Osteoblast (primary cell): ENCODE data around the gene TGFBR3L. TPM values are rescaled to one million over a fixed set of nuclear protein-coding genes. Genes with fewer than 3 reads are reported as not detected.

Experiments used
- DNase-seq: peaks from one replicate; pipeline ENCODE4 v3.0.0; 2011; ENCODE audit warnings: low spot score, mixed read lengths; ENCODE audit not compliant: insufficient read length; ENCODE audit errors: missing footprints
- H2AFZ ChIP-seq: 2 replicates; pipeline ENCODE4 v1.6.0; 2011; ENCODE audit warnings: mild to moderate bottlenecking, low read length
- H3K27ac ChIP-seq: 2 replicates; pipeline ENCODE4 v1.5.1; 2011; ENCODE audit warnings: mild to moderate bottlenecking, low read depth, low read length, moderate library complexity
- H3K27me3 ChIP-seq: 2 replicates; pipeline ENCODE4 v1.6.0; 2012; ENCODE audit warnings: mild to moderate bottlenecking, control low read depth, inconsistent platforms, low read length, moderate library complexity; ENCODE audit not compliant: insufficient read depth
- H3K36me3 ChIP-seq: 2 replicates; pipeline ENCODE4 v1.5.1; 2011; ENCODE audit warnings: mild to moderate bottlenecking, low read length, control low read depth, moderate library complexity; ENCODE audit not compliant: insufficient read depth
- H3K4me1 ChIP-seq: 2 replicates; pipeline ENCODE4 v1.5.1; 2011; ENCODE audit warnings: mild to moderate bottlenecking, low read length, control low read depth, moderate library complexity; ENCODE audit not compliant: insufficient read depth
- H3K4me2 ChIP-seq: 2 replicates; pipeline ENCODE4 v1.6.0; 2011; ENCODE audit warnings: mild to moderate bottlenecking, low read length; ENCODE audit not compliant: insufficient read depth
- H3K4me3 ChIP-seq: fragments of 200-600 bp; sonication (generic); 3 replicates; pipeline ENCODE4 v1.5.1; 2012; ENCODE audit warnings: mild to moderate bottlenecking, low read length, inconsistent platforms; ENCODE audit not compliant: insufficient read depth
- H3K79me2 ChIP-seq: 2 replicates; pipeline ENCODE4 v1.6.0; 2012; ENCODE audit warnings: mild to moderate bottlenecking, low read length, control low read depth, inconsistent platforms; ENCODE audit not compliant: insufficient read depth
- H3K9me3 ChIP-seq: 2 replicates; pipeline ENCODE4 v1.5.1; 2011; ENCODE audit warnings: low read depth, low read length, control low read depth
- H4K20me1 ChIP-seq: 2 replicates; pipeline ENCODE4 v1.6.0; 2012; ENCODE audit warnings: mild to moderate bottlenecking, low read length, control low read depth; ENCODE audit not compliant: insufficient read depth
- total RNA-seq: library from RNA; depleted of rRNA; stranded (reverse); fragments of >200 nt; gene quantifications from 2 replicates; pipeline ENCODE4 v1.2.3, GENCODE V29; 2012
- TF ChIP-seq, protein P1 (sequence below): IDR thresholded peaks from 2 replicates; pipeline ENCODE4 v1.5.1; 2011; ENCODE audit warnings: mild to moderate bottlenecking, low read depth, low read length, moderate library complexity; ENCODE audit errors: extremely low read depth

TGFBR3L gene
- total RNA-seq, 1 donor, result under 0.01 TPM

- TF ChIP-seq, protein P1, sequence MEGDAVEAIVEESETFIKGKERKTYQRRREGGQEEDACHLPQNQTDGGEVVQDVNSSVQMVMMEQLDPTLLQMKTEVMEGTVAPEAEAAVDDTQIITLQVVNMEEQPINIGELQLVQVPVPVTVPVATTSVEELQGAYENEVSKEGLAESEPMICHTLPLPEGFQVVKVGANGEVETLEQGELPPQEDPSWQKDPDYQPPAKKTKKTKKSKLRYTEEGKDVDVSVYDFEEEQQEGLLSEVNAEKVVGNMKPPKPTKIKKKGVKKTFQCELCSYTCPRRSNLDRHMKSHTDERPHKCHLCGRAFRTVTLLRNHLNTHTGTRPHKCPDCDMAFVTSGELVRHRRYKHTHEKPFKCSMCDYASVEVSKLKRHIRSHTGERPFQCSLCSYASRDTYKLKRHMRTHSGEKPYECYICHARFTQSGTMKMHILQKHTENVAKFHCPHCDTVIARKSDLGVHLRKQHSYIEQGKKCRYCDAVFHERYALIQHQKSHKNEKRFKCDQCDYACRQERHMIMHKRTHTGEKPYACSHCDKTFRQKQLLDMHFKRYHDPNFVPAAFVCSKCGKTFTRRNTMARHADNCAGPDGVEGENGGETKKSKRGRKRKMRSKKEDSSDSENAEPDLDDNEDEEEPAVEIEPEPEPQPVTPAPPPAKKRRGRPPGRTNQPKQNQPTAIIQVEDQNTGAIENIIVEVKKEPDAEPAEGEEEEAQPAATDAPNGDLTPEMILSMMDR, result no peak
- Histone ChIP-seq H3K4me2 (no peak overlapping the region), H3K9me3 (no peaks in the 10 kb centered on the region), H3K27me3 (peaks cover 19% of the 10 kb centered on the region), H3K79me2 (peaks cover 7% of the 10 kb centered on the region), H3K4me3 (no peak overlapping the region), H2AFZ (no peak overlapping the region), H4K20me1 (peaks cover 7% of the 10 kb centered on the region), H3K4me1 (peaks cover 5% of the 10 kb centered on the region), H3K36me3 (peaks cover 14% of the 10 kb centered on the region), H3K27ac (no peak overlapping the region)
- peak; percentile 82 for DNase-seq
These were observed 1.7 kb upstream of the TGFBR3L start for GRCh38 chr19:7912697-7913564.

GRCh38 chr19:7913652-7914051 is 978 bp upstream of the TGFBR3L start:
- Histone ChIP-seq H3K36me3 (peaks cover 14% of the 10 kb centered on the region), H3K4me3 (no peak overlapping the region), H3K4me2 (no peak overlapping the region), H3K9me3 (no peaks in the 10 kb centered on the region), H2AFZ (no peak overlapping the region), H4K20me1 (peaks cover 7% of the 10 kb centered on the region), H3K27ac (no peak overlapping the region), H3K4me1 (peaks cover 5% of the 10 kb centered on the region), H3K79me2 (no peaks in the 10 kb centered on the region), H3K27me3 (peaks cover 23% of the 10 kb centered on the region)
- peak; percentile 89 for DNase-seq
- TF ChIP-seq, protein P1, result no peak

DNA sequence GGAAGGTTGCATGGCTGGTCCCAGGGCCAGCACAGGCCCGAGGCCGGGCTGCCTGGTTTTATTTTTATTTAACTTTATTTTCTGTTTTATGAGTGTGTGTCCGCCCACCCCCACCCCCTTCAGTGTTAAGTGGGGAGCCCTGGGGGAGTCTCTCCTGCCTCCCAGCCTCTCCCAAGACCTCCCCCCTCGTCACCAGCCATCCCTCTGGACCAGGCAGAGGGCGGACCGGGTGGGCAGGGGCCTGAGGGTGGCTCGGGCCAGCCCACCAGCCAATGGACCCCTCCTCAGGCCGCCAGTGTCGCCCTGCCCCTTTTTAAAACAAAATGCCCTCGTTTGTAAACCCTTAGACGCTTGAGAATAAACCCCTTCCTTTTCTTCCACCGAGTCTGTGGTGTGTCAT is 531 bp upstream of the TGFBR3L start:
- H3K27ac ChIP-seq, result no peak overlapping the region
- H3K9me3 ChIP-seq, result no peaks in the 10 kb centered on the region
- DNase-seq, result peak; percentile 94
- peaks cover 14% of the 10 kb centered on the region for H3K36me3 ChIP-seq
- H3K79me2 ChIP-seq, result no peaks in the 10 kb centered on the region
- TF ChIP-seq, protein P1, result no peak
- H3K4me2 ChIP-seq, result no peak overlapping the region
- no peak overlapping the region for H2AFZ ChIP-seq
- peaks cover 26% of the 10 kb centered on the region for H3K27me3 ChIP-seq
- H3K4me3 ChIP-seq, result no peak overlapping the region
- H4K20me1 ChIP-seq, result peaks cover 7% of the 10 kb centered on the region
- H3K4me1 ChIP-seq, result peaks cover 5% of the 10 kb centered on the region
